ENCODE results near the gene JCAD. TPM values are rescaled to one million over a fixed set of nuclear protein-coding genes. Genes with fewer than 3 reads are reported as not detected.

JCAD gene
- polyA plus RNA-seq, 2 of the 4 experiments (the other 2 are of a cell fraction) = 4.4 to 6.4 TPM

DNA sequence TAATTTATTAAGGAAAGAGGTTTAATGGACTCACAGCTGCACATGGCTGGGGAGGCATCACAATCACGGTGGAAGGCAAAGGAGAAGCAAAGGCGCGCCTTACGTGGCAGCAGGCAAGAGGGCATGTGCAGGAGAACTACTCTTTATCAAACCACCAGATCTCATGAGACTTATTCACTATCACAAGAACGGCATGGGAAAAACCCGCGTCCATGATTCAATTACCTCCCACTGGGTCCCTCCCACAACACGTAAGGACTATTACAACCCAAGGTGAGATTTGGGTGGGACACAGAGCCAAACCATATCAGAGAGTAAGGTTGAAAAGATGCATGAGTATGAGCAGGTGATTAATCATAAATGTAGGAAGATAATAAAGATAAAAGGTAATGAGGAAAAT lies 3.2 kb upstream of the JCAD start:
- H3K4me1 ChIP-seq = peaks cover 9% of the 10 kb centered on the region
- CTCF ChIA-PET = no interaction called here
- H3K27ac ChIP-seq = no peak overlapping the region
- ATAC-seq (no peak), FAIRE-seq (no peak), DNase-seq (ENCODE audit: low read depth in 1 of 2, low spot score in 1 of 2) (no peak)
- no peak overlapping the region for H3K4me2 ChIP-seq
- H3K4me3 ChIP-seq = no peak overlapping the region
- POLR2A ChIA-PET = no interaction called here
- TF ChIP-seq RCOR1 (IDR thresholded peaks at IDR 0.05; ENCODE audit: low read depth, low read length) = no peak
- TF ChIP-seq RAD21 (conservative IDR thresholded peaks at IDR 0.05 in 1 of 2, IDR thresholded peaks at IDR 0.05 in 1 of 2) = no peak
- no peak for TF ChIP-seq RNF2 (IDR thresholded peaks at IDR 0.05; ENCODE audit: borderline replicate concordance, low read depth)
- TF ChIP-seq, protein P1, sequence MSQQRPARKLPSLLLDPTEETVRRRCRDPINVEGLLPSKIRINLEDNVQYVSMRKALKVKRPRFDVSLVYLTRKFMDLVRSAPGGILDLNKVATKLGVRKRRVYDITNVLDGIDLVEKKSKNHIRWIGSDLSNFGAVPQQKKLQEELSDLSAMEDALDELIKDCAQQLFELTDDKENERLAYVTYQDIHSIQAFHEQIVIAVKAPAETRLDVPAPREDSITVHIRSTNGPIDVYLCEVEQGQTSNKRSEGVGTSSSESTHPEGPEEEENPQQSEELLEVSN (IDR thresholded peaks at IDR 0.05; ENCODE audit: borderline replicate concordance, low read depth) = no peak
- WGBS (ENCODE audit: missing lambda C conversion rate) = 93% methylated on average over 8 of the region's 8 CpGs
- H3K9me3 ChIP-seq = no peaks in the 10 kb centered on the region

DNA sequence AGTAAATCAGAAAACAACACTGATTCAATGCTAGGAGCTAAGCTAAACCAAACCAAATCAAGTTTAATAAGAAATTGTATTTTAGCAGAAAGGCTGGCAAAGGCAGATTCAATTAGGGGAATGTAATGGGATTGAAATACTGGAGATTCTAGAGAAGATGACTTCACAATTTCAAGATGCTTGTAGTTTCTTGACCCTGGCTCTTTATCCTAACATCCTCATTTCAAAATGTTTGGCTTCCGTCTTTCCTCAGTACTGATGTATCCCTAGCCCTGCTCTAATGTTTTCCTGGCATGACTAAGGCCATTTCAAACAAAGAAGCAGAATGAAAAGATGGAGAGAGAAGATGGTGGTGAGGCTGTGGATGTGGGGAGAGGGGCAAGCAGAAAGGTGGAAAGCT lies 2.7 kb upstream of the JCAD start:
- no peak overlapping the region for H3K27ac ChIP-seq
- no peak overlapping the region for H3K4me3 ChIP-seq
- no peak overlapping the region for H3K4me2 ChIP-seq
- DNase-seq (ENCODE audit: low read depth in 1 of 2, low spot score in 1 of 2) = no peak
- no peaks in the 10 kb centered on the region for H3K9me3 ChIP-seq
- WGBS (ENCODE audit: missing lambda C conversion rate) = 65% methylated on average over 1 of the region's 1 CpG
- CTCF ChIA-PET = no interaction called here
- no peak for FAIRE-seq
- TF ChIP-seq REST (IDR thresholded peaks at IDR 0.05) = no peak
- TF ChIP-seq RNF2 (IDR thresholded peaks at IDR 0.05; ENCODE audit: borderline replicate concordance, low read depth) = no peak
- TF ChIP-seq PHF8 (IDR thresholded peaks at IDR 0.05; ENCODE audit: borderline replicate concordance, low read depth) = no peak
- no peak for TF ChIP-seq MAZ (IDR thresholded peaks at IDR 0.05; ENCODE audit: borderline replicate concordance, low read depth, low read length)
- TF ChIP-seq NR3C1 (IDR thresholded peaks at IDR 0.05) = no peak
- no peak for TF ChIP-seq EHMT2 (IDR thresholded peaks at IDR 0.05; ENCODE audit: low read depth)
- no peak for TF ChIP-seq ZNF302 (CRISPR knock-in tag; IDR thresholded peaks at IDR 0.05)
- no peak for TF ChIP-seq RFX5 (IDR thresholded peaks at IDR 0.05)
- TF ChIP-seq HES2 (IDR thresholded peaks at IDR 0.05) = no peak
- POLR2A ChIA-PET = no interaction called here
- ATAC-seq = no peak
- H3K4me1 ChIP-seq = peaks cover 13% of the 10 kb centered on the region

- peak overlapping the region; percentile 93 for H3K4me3 ChIP-seq
Measured at GRCh38 chr10:30058570-30059132, 735 bp downstream of the JCAD start.

More at GRCh38 chr10:30058570-30059132, 735 bp downstream of the JCAD start:
- Histone ChIP-seq H3K9me3 (no peaks in the 10 kb centered on the region), H3K4me1 (peaks cover 36% of the 10 kb centered on the region), H3K4me2 (peak overlapping the region; percentile 96), H3K27ac (peak overlapping the region; percentile 83 to 91)
- ATAC-seq (peak; percentile 67 to 68), DNase-seq (ENCODE audit: low read depth in 1 of 2, low spot score in 1 of 2) (peak in 1 of 2 experiments; percentile 22), FAIRE-seq (no peak)
- WGBS (ENCODE audit: missing lambda C conversion rate) = 4% methylated on average over 27 of the region's 48 CpGs
- ChIA-PET CTCF (interaction anchor here (0.6 to 2.3 kb wide), 7 partner anchors 11 to 211 kb away, joined by 3 to 12 read pairs (median 3); no protein-coding TSS in a partner anchor), POLR2A (no interaction called here)
- TF ChIP-seq, protein P1 (IDR thresholded peaks at IDR 0.05; ENCODE audit: borderline replicate concordance, low read depth) = peak; percentile 35; the same call in 1 of the 2 replicates
- peak; percentile 17; the same call in 1 of the 2 replicates for TF ChIP-seq MAX (IDR thresholded peaks at IDR 0.05)
- TF ChIP-seq, protein P2, sequence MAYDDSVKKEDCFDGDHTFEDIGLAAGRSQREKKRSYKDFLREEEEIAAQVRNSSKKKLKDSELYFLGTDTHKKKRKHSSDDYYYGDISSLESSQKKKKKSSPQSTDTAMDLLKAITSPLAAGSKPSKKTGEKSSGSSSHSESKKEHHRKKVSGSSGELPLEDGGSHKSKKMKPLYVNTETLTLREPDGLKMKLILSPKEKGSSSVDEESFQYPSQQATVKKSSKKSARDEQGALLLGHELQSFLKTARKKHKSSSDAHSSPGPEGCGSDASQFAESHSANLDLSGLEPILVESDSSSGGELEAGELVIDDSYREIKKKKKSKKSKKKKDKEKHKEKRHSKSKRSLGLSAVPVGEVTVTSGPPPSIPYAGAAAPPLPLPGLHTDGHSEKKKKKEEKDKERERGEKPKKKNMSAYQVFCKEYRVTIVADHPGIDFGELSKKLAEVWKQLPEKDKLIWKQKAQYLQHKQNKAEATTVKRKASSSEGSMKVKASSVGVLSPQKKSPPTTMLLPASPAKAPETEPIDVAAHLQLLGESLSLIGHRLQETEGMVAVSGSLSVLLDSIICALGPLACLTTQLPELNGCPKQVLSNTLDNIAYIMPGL (CRISPR knock-in tag; IDR thresholded peaks at IDR 0.05; ENCODE audit: borderline replicate concordance) = no peak
- no peak for TF ChIP-seq MYC (IDR thresholded peaks at IDR 0.05; ENCODE audit: borderline replicate concordance, low read length)

Data from A549 (cell line).